ENCODE data around the gene SLF2. TPM values are rescaled to one million over a fixed set of nuclear protein-coding genes. Genes with fewer than 3 reads are reported as not detected.

Gene SLF2
- total RNA-seq, 1 experiment from 2014 or later, result 23.1 TPM

- Histone ChIP-seq H3K79me2 (ENCODE audit: insufficient read depth, low read length) (no peaks in the 10 kb centered on the region), H3K27me3 (ENCODE audit: insufficient read depth, low read length) (no peaks in the 10 kb centered on the region), H3K9ac (ENCODE audit: extremely low read depth, insufficient read length, low read length) (no peak overlapping the region), H2BK15ac (ENCODE audit: low read depth, low read length) (no peak overlapping the region), H3K23ac (ENCODE audit: insufficient read length, low read depth, low read length) (no peak overlapping the region), H4K8ac (replicated peaks; ENCODE audit: insufficient read length, low read depth, low read length) (no peak overlapping the region), H2BK120ac (ENCODE audit: low read depth, low read length, poor library complexity, severe bottlenecking) (no peak overlapping the region), H2AFZ (ENCODE audit: low read length) (no peak overlapping the region), H3K14ac (ENCODE audit: insufficient read depth, low read length) (no peak overlapping the region), H4K91ac (ENCODE audit: insufficient read length, low read depth, low read length) (no peak overlapping the region), H2BK20ac (ENCODE audit: low read depth, low read length, poor library complexity, severe bottlenecking) (no peak overlapping the region), H2BK5ac (ENCODE audit: insufficient read length, low read length) (no peak overlapping the region), H4K20me1 (ENCODE audit: control insufficient read depth, insufficient read depth, insufficient read length) (no peaks in the 10 kb centered on the region), H3K56ac (ENCODE audit: insufficient read length, low read depth, low read length) (no peak overlapping the region), H3K4me2 (ENCODE audit: insufficient read depth, insufficient read length, low read length) (no peak overlapping the region), H3K9me3 (ENCODE audit: control insufficient read depth, low read depth, low read length) (no peaks in the 10 kb centered on the region), H3K27ac (ENCODE audit: insufficient read length, low read depth, low read length) (no peak overlapping the region), H3K4ac (ENCODE audit: low read depth, low read length) (no peak overlapping the region), H3K18ac (ENCODE audit: insufficient read length, low read depth, low read length) (no peak overlapping the region), H4K5ac (ENCODE audit: insufficient read length, low read depth, low read length) (no peak overlapping the region), H2BK12ac (ENCODE audit: insufficient read length, low read depth, low read length) (no peak overlapping the region), H3K4me1 (ENCODE audit: insufficient read depth, low read length) (no peaks in the 10 kb centered on the region), H3T11ph (ENCODE audit: low read length) (no peak overlapping the region), H3K23me2 (ENCODE audit: insufficient read length, low read depth, low read length, poor library complexity, severe bottlenecking) (peaks cover 12% of the 10 kb centered on the region), H2AK5ac (ENCODE audit: insufficient read length, low read length) (no peak overlapping the region), H3K79me1 (ENCODE audit: insufficient read depth, low read depth, low read length, poor library complexity, severe bottlenecking) (no peaks in the 10 kb centered on the region)
- peaks cover 0 to 11% (median 8%) of the 10 kb centered on the region in 3 experiments; a peak in 5 of 7 replicates for H3K36me3 Mint-ChIP-seq (ENCODE audit: insufficient read depth in 1 of 3, low read depth in 3 of 3)
- DNase-seq, result no peak
- peaks cover 7% of the 10 kb centered on the region for H3K27me3 Mint-ChIP-seq (ENCODE audit: low read depth)
- no peak for TF ChIP-seq CTCF (conservative IDR thresholded peaks at IDR 0.05)
- peak overlapping the region in 1 of 2 experiments; percentile 46; a peak in 2 of 5 replicates for H3K4me3 Mint-ChIP-seq
- no CpG with 5 or more reads among the region's 5 CpGs for WGBS (ENCODE audit: extremely low coverage, insufficient read length, low lambda C conversion rate)
- peaks cover 14% of the 10 kb centered on the region in 2 experiments for H3K4me1 Mint-ChIP-seq
- H3K27ac Mint-ChIP-seq, result peak overlapping the region in 1 of 3 experiments; percentile 34; a peak in 1 of 7 replicates
- no peaks in the 10 kb centered on the region; a peak in 1 of 5 replicates for H3K9me3 Mint-ChIP-seq
Measured at GRCh38 chr10:100965820-100966219, 53.1 kb downstream of the SLF2 start.

Measured in H9 (cell line).